Measurements from ENCODE around the gene SEPTIN2.
"Not testable (repeated sequence)": the region's sequence is repeated elsewhere in the genome, so short reads cannot be mapped to it uniquely, and the experiment has no call there.

Gene SEPTIN2

DNA sequence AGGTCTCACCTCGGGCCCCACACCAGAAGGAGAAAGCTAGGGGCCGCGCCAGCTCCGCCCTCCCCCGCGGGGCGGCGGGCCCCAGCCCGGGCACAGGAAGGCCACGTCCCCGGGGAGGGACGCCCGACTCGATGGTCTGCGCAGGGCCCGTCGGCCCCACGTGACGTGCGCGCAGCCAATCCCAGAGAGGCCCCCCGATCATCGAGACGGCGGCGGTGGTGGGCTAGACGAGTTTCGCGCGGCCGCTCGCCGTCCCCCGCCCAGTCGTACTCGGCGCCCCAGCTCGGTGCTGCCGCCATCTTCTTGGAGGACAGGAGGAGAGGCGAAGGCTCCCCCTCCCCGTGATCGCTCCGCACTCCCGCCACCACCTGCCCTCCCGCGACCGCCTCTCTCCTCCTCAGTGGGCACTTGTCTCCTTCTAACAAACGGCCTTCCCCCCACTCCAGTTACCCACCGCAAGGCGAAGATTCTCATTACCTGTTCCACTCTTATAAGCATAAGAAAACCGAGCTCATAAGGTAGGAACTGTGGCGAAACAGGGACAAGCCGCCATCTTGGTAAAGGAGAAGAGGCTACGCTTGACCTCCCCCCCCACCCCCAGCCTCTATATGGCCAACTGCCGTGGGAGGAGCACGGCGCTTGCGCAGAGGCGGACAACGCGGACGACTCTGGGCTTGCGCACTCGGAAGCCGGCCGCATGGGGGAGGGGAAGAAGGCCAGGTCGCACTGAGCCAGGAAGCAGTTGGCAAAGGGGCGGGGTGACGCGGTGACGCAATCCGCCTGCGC, 439 bp upstream of the SEPTIN2 start, which contains the start of gene HDLBP:
TSS of gene HDLBP (minus strand) at position 580 of the 786 bp plus-strand sequence. CDS start 48,803 bp downstream, outside the sequence.
- DNase-seq, result peak; percentile 100

GRCh38 chr2:241316825-241317224, 1.1 kb downstream of the SEPTIN2 start:
- DNase-seq, result no peak

DNA sequence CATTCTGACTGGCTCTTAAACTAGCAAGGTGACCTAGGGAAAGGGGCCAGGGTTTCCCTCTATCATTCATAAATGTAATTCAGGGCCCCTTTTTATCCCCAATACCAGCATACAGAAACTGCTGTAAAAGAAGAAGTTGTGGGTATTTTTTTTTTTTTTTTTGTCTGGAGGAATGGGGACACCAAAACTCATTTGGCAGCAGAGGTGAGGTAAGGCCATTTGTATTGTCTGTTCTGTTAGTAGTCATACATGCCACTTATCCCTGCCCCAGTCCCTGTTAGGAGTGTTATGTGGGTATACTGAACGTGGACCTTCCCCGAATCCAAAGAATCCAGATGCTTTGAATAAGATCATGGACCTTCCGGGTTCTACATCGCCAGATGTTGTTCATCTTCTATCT, 1.7 kb downstream of the SEPTIN2 start:
- DNase-seq, result peak; percentile 53

- DNase-seq, result not testable (repeated sequence)
These were observed 3.1 kb downstream of the SEPTIN2 start for GRCh38 chr2:241318830-241319229.

GRCh38 chr2:241320394-241320793, 4.7 kb downstream of the SEPTIN2 start:
- DNase-seq, result no peak

DNA sequence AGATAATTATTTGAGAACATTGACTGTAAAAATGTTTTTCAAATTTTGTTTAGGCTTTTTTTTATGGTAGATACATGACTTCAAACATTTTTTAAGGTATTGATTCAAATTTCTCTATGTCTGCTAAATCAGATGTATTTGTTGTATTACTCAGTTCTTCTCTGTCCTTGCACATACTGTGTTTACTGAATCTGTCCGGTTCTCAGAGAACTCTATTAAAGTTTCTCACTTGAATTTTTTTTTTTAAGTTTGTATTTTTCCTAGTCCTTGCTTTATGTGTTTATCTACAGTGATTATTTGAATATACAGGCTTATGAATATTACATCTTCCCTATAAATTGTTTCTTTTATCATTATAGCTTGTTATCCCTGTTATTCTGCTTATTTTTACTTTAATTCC, 5.3 kb downstream of the SEPTIN2 start:
- no peak for DNase-seq

GRCh38 chr2:241321886-241322285, 6.2 kb downstream of the SEPTIN2 start:
- peak; percentile 34 for DNase-seq

- no peak for DNase-seq
These were observed 8.1 kb downstream of the SEPTIN2 start for GRCh38 chr2:241323778-241324177.

DNA sequence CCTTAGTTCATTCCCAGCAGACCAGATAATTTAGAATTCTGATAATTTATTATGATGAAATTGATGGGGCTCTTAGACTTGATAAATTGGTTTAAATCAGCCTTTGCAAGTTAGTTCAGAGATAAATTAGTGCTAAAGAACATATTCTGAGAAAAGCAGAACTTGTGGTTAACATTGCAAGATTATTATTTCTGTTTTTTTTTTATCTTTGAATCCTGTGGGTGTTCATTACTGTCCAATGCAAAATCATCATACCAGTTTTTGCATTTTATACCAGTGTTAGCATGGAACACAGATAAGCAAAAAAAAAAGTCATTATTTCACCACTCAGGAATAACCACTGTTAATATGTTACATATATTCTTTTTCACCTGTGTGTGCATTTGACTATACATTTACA, 9.1 kb downstream of the SEPTIN2 start:
- peak; percentile 36 for DNase-seq

GRCh38 chr2:241325257-241325656, 9.5 kb downstream of the SEPTIN2 start:
- no peak for DNase-seq

DNA sequence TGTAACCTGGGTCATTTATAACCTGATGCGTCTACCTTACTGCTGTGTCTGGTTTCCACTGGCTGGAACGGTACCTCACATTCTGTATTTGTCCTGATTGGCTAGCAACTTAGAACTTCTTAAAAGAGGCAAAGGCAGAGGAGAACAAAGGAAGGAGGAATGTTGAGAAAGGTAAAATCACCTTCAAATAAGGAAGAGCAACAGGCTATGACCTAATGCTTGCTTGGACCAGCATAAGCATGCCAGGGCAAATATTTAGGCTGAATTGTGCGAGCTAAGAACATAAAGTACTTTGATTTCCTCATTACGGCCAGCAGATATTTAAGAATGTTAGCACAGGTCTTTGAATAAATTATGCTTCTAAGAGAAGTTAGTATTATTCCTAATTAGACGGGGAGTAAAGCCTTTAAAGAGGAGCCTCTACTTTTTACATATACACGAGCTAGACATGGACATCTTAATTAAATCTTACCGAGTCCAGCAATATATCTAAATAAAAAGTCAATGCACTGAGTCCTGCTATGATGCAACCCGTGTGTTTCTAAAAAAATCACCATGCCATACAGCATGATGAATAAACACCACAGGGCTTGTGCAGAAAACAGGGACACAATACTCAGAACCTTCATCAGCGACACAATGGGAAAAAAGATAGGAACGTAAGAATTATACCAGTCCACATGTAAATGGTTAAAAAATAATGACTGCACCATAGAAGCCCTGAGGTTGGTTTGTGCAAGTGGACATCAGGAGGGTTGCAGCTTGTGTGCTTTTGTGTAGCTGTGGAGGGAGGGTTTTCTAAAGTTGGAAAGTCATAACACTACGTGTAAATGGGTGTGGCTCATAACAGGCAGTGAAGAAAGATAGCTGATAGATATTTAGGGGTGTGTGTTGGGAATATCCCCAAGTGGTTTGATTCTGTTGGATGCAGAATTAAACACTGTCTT, 14.2 kb downstream of the SEPTIN2 start:
- no peak for DNase-seq

DNA sequence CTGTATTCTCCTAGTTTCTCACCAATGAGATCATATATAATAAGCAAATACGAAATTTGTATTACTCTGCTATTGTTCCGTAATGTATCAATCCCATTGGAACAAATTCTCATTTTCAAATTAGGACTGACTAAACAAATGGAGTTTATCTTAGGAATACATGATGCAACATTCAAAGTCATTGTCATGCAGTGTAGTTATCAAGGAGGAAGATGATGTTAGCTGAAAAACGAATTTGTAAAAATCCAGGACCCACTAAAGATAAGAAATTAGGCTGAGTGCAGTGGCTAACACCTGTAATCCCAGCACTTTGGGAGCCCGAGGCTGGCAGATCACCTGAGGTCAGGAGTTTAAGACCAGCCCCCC, 14.9 kb downstream of the SEPTIN2 start:
- no peak for DNase-seq

DNA sequence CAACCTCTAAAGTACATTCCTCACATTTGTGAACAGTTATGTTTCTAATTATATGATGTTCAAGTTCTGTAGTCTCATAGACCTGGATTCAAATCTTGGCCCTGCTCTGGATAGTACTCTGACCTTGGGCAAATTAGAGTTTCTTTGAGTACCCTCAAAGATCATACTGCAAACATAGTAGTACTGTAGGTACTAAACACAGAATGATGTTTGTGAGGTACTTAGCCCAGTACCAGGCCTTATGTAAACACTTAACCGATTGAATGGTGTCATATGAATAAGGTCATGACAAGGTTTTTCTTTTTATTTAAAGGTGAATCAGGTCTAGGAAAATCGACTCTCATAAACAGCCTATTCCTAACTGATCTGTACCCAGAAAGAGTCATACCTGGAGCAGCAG, 19.1 kb downstream of the SEPTIN2 start:
- no peak for DNase-seq

DNA sequence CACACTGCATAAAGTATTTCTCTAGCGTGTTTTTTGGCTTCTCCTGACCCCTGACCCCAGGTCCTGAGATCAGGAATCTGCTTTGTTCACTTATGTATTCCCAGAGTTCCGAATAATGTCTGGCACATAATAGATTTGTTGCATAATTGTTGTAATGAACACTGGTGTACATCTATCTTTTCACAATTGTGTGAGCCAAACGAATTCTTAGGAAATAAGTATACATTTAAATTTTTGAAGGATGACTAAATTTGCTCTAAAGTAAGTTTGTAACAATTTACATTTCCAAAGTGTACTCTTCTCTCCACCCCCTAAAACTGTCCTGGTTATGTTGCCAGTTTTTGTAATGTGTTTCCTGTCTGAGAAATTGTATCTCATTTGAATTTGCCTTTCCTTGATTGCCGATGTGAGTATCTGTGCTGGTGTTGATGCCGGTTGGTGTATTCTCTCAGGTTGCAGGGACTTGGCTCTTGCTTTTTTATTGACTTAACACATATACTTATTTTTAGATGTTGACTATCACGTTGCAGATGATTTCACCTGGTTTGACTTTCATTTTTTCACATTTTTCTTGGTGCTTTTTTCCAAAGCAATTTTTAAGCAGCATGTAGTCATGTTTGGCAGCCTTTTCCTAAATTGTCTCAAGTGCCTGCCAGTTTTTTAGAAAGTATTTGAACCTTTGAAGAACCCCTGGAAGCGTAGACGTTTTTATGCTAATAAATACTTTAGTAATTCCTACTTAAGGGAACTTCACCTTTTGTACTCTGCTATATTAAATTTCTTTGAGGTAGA, 24.3 kb downstream of the SEPTIN2 start:
- no peak for DNase-seq

GRCh38 chr2:241340631-241341163, 25.0 kb downstream of the SEPTIN2 start:
- no peak for DNase-seq

GRCh38 chr2:241344925-241345651, 29.4 kb downstream of the SEPTIN2 start:
- DNase-seq, result no peak

DNA sequence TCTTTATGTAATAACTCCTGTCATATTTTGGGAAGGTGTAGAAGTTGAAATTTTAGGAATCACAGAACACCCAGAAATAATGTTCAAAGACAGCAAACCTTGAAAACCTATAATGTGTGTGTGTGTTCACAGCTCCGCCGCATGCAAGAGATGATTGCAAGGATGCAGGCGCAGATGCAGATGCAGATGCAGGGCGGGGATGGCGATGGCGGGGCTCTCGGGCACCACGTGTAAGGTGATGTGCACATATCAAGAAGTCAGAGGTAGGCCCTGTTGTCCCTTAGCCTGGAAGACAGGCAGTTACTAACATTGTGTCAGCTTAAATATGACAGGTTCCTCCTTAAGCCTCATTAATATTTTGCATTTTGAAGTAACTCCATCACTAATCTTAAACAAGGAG, 34.2 kb downstream of the SEPTIN2 start:
- no peak for DNase-seq

- DNase-seq, result no peak
These were observed 34.8 kb downstream of the SEPTIN2 start for GRCh38 chr2:241350530-241350877.

- no peak for DNase-seq
These were observed 35.3 kb downstream of the SEPTIN2 start for GRCh38 chr2:241350878-241351639.

- DNase-seq, result no peak
These were observed 35.9 kb downstream of the SEPTIN2 start for GRCh38 chr2:241351640-241352031.

GRCh38 chr2:241352227-241352626, 36.5 kb downstream of the SEPTIN2 start:
- no peak for DNase-seq
